ENCODE measurements around the gene SETDB2.
"Not testable (repeated sequence)": the region's sequence is repeated elsewhere in the genome, so short reads cannot be mapped to it uniquely, and the experiment has no call there.

Gene SETDB2

DNA sequence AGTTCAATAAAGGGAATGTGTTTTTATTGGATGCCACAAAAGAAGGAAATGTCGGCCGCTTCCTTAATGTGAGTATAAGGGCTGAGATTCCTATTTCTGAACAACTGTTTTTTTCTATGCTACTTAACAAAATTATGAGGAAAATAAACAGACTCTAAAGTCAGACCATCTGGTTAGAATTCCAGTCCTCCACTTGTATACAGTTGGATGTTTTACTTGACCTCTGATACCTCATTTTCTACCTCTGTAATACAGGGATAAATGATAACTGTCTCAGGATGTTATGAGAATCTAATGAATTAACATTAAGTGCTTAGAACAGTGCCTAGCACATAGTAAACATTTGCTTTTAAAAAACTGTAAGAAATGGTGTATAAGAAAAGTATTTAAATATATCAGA is 44.5 kb downstream of the SETDB2 start:
- no peak overlapping the region for H3K4me3 ChIP-seq (ENCODE audit: low read length, poor library complexity, severe bottlenecking)
- H3K9me3 ChIP-seq (ENCODE audit: insufficient read depth, low read depth, low read length): no peaks in the 10 kb centered on the region
- no peak overlapping the region for H3K9ac ChIP-seq (ENCODE audit: low read depth, low read length, poor library complexity, severe bottlenecking)
- H3K4me2 ChIP-seq (ENCODE audit: low read depth, low read length, poor library complexity, severe bottlenecking): no peak overlapping the region
- H3K79me2 ChIP-seq (ENCODE audit: insufficient read depth, low read length): no peaks in the 10 kb centered on the region
- TF ChIP-seq, protein P1, sequence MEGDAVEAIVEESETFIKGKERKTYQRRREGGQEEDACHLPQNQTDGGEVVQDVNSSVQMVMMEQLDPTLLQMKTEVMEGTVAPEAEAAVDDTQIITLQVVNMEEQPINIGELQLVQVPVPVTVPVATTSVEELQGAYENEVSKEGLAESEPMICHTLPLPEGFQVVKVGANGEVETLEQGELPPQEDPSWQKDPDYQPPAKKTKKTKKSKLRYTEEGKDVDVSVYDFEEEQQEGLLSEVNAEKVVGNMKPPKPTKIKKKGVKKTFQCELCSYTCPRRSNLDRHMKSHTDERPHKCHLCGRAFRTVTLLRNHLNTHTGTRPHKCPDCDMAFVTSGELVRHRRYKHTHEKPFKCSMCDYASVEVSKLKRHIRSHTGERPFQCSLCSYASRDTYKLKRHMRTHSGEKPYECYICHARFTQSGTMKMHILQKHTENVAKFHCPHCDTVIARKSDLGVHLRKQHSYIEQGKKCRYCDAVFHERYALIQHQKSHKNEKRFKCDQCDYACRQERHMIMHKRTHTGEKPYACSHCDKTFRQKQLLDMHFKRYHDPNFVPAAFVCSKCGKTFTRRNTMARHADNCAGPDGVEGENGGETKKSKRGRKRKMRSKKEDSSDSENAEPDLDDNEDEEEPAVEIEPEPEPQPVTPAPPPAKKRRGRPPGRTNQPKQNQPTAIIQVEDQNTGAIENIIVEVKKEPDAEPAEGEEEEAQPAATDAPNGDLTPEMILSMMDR (conservative IDR thresholded peaks at IDR 0.05; ENCODE audit: low read length): no peak
- no peak for TF ChIP-seq EZH2phosphoT487 (IDR thresholded peaks at IDR 0.05; ENCODE audit: borderline replicate concordance)
- H4K20me1 ChIP-seq (ENCODE audit: insufficient read depth, low read length, poor library complexity, severe bottlenecking): no peaks in the 10 kb centered on the region
- no peak overlapping the region for H2AFZ ChIP-seq (ENCODE audit: low read length)
- H3K36me3 ChIP-seq (ENCODE audit: insufficient read depth, low read length): peaks cover 4% of the 10 kb centered on the region; the same call in 1 of the 2 replicates
- 0 out of 2 replicates have a peak, but pooled peaks cover 3% of the 10 kb centered on the region for H3F3A ChIP-seq (ENCODE audit: low read depth)
- H3K4me1 ChIP-seq (ENCODE audit: insufficient read depth, low read length, poor library complexity, severe bottlenecking): no peaks in the 10 kb centered on the region
- H3K9me2 ChIP-seq (replicated peaks; ENCODE audit: low read depth, low read length): no peaks in the 10 kb centered on the region
- H3K27me3 ChIP-seq (ENCODE audit: insufficient read depth, low read length, poor library complexity, severe bottlenecking): no peaks in the 10 kb centered on the region

DNA sequence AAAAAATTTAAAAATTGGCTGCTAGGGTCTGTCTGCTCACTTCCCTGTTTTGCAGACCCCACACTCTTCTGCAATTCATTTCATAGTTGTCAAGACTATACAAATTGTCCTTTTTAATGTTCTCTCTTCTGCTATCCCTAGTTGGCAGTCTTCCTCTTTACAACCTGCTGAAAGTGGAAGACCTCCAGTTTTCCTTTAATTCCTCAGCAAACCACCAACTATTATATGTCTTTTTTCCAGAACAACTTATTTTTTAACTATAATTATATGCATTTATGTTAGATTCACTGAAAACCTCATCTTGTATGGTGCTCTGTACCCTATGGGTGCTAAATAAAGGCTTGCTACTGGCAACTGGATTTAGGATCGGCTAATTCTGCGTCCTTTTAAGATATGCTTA is 50.6 kb downstream of the SETDB2 start:
- TF ChIP-seq, protein P1 (conservative IDR thresholded peaks at IDR 0.05; ENCODE audit: low read length): peak; percentile 33
- TF ChIP-seq EZH2phosphoT487 (IDR thresholded peaks at IDR 0.05; ENCODE audit: borderline replicate concordance): no peak
- no peaks in the 10 kb centered on the region for H3K79me2 ChIP-seq (ENCODE audit: insufficient read depth, low read length)
- H3F3A ChIP-seq (ENCODE audit: low read depth): peaks cover 10% of the 10 kb centered on the region; the same call in 1 of the 2 replicates
- no peaks in the 10 kb centered on the region for H3K36me3 ChIP-seq (ENCODE audit: insufficient read depth, low read length)
- H3K27me3 ChIP-seq (ENCODE audit: insufficient read depth, low read length, poor library complexity, severe bottlenecking): no peaks in the 10 kb centered on the region
- H3K9me3 ChIP-seq (ENCODE audit: insufficient read depth, low read depth, low read length): no peaks in the 10 kb centered on the region
- H3K9ac ChIP-seq (ENCODE audit: low read depth, low read length, poor library complexity, severe bottlenecking): peak overlapping the region; percentile 89
- H4K20me1 ChIP-seq (ENCODE audit: insufficient read depth, low read length, poor library complexity, severe bottlenecking): no peaks in the 10 kb centered on the region
- H3K9me2 ChIP-seq (replicated peaks; ENCODE audit: low read depth, low read length): no peaks in the 10 kb centered on the region
- peaks cover 9% of the 10 kb centered on the region for H3K4me1 ChIP-seq (ENCODE audit: insufficient read depth, low read length, poor library complexity, severe bottlenecking)
- H3K4me3 ChIP-seq (ENCODE audit: low read length, poor library complexity, severe bottlenecking): peak overlapping the region; percentile 91
- peak overlapping the region; percentile 96; the same call in 1 of the 2 replicates for H2AFZ ChIP-seq (ENCODE audit: low read length)
- peak overlapping the region; percentile 81 for H3K4me2 ChIP-seq (ENCODE audit: low read depth, low read length, poor library complexity, severe bottlenecking)

DNA sequence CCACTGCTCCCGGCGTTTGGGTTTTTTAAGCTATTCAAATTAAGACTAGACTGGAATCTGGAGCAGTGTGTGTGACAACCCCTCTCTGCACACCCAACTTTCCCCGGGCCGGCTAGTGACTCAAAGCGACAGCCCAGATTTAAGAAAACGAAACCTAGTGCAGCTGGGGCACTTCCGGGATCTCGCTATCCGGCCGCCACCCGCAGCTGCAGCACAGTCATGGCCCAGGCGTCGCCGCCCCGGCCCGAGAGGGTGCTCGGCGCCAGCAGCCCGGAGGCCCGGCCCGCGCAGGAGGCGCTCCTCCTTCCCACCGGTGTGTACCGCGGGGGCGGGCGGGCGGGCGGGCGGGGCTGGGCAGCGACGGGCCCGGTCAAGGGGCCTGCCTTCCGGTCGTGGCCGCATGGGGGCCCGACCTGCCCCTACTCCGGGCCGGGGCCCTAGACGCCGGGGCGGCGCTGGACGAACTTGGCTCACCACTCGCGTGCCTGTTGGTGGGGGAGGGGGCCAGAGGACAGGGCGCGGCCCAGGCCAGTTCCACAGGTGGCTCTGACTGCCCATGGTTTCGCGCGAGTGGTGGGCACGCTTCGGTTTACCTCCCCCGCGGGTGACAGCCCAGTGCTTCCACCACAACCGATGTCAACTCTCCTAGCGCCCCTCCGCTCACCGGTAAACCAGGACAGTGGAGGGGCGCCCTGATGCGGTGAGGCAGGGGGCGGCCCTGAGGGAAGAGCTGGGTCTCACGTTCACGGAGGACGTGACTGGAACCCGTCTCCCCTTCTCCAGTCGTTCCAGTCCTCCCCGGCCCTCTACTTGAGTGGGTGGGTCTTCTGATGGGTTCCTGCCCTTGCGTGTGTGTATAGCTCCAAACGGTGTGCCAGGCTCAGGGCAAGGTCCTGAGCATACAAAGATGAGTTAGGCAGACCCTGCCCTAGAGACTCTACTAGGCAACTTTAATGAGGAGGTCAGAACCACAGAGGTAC is 52.0 kb downstream of the SETDB2 start, which contains the start of gene PHF11:
PHF11 (plus strand) TSS at position 171 of the 980 bp plus-strand sequence; CDS start at position 220, 49 bp downstream.
- H3K79me2 ChIP-seq (ENCODE audit: insufficient read depth, low read length): no peaks in the 10 kb centered on the region
- no peaks in the 10 kb centered on the region for H3K27me3 ChIP-seq (ENCODE audit: insufficient read depth, low read length, poor library complexity, severe bottlenecking)
- peaks cover 8% of the 10 kb centered on the region; the same call in 1 of the 2 replicates for H3F3A ChIP-seq (ENCODE audit: low read depth)
- no peaks in the 10 kb centered on the region for H3K9me3 ChIP-seq (ENCODE audit: insufficient read depth, low read depth, low read length)
- peak within 1 kb of the TSS; percentile 91 for H3K4me3 ChIP-seq (ENCODE audit: low read length, poor library complexity, severe bottlenecking)
- TF ChIP-seq, protein P1 (conservative IDR thresholded peaks at IDR 0.05; ENCODE audit: low read length): no peak
- TF ChIP-seq EZH2phosphoT487 (IDR thresholded peaks at IDR 0.05; ENCODE audit: borderline replicate concordance): no peak
- peak within 1 kb of the TSS; percentile 89 for H3K9ac ChIP-seq (ENCODE audit: low read depth, low read length, poor library complexity, severe bottlenecking)
- H3K4me2 ChIP-seq (ENCODE audit: low read depth, low read length, poor library complexity, severe bottlenecking): peak within 1 kb of the TSS; percentile 81
- H2AFZ ChIP-seq (ENCODE audit: low read length): peak within 1 kb of the TSS; percentile 96
- H3K9me2 ChIP-seq (replicated peaks; ENCODE audit: low read depth, low read length): no peaks in the 10 kb centered on the region
- no peaks in the 10 kb centered on the region for H3K36me3 ChIP-seq (ENCODE audit: insufficient read depth, low read length)
- H4K20me1 ChIP-seq (ENCODE audit: insufficient read depth, low read length, poor library complexity, severe bottlenecking): no peaks in the 10 kb centered on the region
- peaks cover 9% of the 10 kb centered on the region for H3K4me1 ChIP-seq (ENCODE audit: insufficient read depth, low read length, poor library complexity, severe bottlenecking)

DNA sequence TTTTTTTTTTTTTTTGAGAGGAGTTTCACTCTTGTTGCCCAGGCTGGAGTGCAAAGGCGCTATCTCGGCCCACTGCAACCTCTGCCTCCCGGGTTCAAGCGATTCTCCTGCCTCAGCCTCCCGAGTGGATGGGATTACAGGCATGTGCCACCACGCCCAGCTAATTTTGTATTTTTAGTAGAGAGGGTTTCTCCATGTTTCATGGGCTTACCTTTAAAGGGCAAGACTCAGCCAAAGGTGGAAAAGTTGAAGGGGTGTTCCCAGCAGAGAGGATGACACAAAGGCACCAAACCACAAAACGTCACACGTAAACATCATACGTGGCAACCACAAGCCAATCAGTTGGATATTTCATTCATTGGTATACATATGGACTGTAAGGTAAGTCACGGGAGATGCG is 52.8 kb downstream of the SETDB2 start:
- Histone ChIP-seq H3K4me2 (ENCODE audit: low read depth, low read length, poor library complexity, severe bottlenecking) (peak overlapping the region; percentile 79), H3K4me3 (ENCODE audit: low read length, poor library complexity, severe bottlenecking) (peak overlapping the region; percentile 91)
- H3K79me2 ChIP-seq (ENCODE audit: insufficient read depth, low read length); H3K9ac ChIP-seq (ENCODE audit: low read depth, low read length, poor library complexity, severe bottlenecking); H3K9me2 ChIP-seq (replicated peaks; ENCODE audit: low read depth, low read length); H3K36me3 ChIP-seq (ENCODE audit: insufficient read depth, low read length); H4K20me1 ChIP-seq (ENCODE audit: insufficient read depth, low read length, poor library complexity, severe bottlenecking); H3K9me3 ChIP-seq (ENCODE audit: insufficient read depth, low read depth, low read length); H3K4me1 ChIP-seq (ENCODE audit: insufficient read depth, low read length, poor library complexity, severe bottlenecking); H2AFZ ChIP-seq (ENCODE audit: low read length); H3F3A ChIP-seq (ENCODE audit: low read depth); H3K27me3 ChIP-seq (ENCODE audit: insufficient read depth, low read length, poor library complexity, severe bottlenecking): not testable (repeated sequence)
